Measurements from ENCODE around the gene CCDC192.

The CCDC192 gene

DNA sequence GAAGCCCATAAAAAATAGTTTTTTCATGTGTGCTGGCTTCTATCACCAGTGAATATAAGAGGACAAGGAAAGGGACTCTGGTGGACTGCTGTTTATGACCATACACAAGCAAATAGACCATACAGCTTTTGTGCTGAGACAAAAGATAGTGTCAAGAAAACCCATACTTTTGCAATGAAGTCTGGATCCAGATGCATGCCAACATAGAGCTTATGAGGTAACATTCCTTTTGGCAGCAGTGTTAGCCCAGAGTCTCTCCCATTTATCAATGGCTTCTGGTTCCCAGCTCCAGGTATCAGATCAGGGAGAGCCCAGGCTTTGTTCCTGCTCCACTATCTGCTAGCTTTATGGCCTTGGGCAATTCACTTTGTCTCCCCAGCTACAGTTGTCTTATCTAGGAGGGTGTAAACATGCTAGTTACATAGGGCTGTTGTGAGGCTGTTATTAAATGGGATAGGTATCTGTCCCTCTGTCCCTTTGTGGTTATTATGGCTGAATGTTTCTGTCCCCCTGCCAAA, 55.6 kb downstream of the CCDC192 start:
- no peak overlapping the region for H4K8ac ChIP-seq (ENCODE audit: low read length)
- no peaks in the 10 kb centered on the region for H3K27me3 ChIP-seq (ENCODE audit: control insufficient read depth in 1 of 2, insufficient read depth in 1 of 2, low read length in 2 of 2)
- H3K4me1 ChIP-seq (ENCODE audit: control insufficient read depth, insufficient read depth, low read depth, low read length): peaks cover 2% of the 10 kb centered on the region
- H2BK120ac ChIP-seq (ENCODE audit: low read depth, low read length): no peak overlapping the region
- no peak overlapping the region for H2BK5ac ChIP-seq (ENCODE audit: low read depth, low read length, poor library complexity, severe bottlenecking)
- H3K23ac ChIP-seq (ENCODE audit: low read length in 2 of 2): no peak overlapping the region
- H2AK5ac ChIP-seq (ENCODE audit: low read length, severe bottlenecking): no peak overlapping the region
- no peak overlapping the region for H3K18ac ChIP-seq (ENCODE audit: low read depth in 1 of 2, low read length in 2 of 2)
- H3K79me1 ChIP-seq (replicated peaks; ENCODE audit: low read length, poor library complexity, severe bottlenecking): no peaks in the 10 kb centered on the region
- no peak overlapping the region for H3K4me3 ChIP-seq (ENCODE audit: insufficient read depth in 1 of 2, low read depth in 1 of 2, low read length in 2 of 2)
- H2AFZ ChIP-seq (ENCODE audit: low read depth, low read length): no peak overlapping the region
- H3K4me2 ChIP-seq (ENCODE audit: low read length, poor library complexity, severe bottlenecking): no peak overlapping the region
- no peak overlapping the region for H4K91ac ChIP-seq (ENCODE audit: low read length)
- no peaks in the 10 kb centered on the region for H3K9me3 ChIP-seq (ENCODE audit: control insufficient read depth, low read length)
- H3K14ac ChIP-seq (ENCODE audit: low read length in 2 of 2): no peak overlapping the region
- no peak overlapping the region for H3K9ac ChIP-seq (ENCODE audit: low read length)
- H3K36me3 ChIP-seq (ENCODE audit: control insufficient read depth in 1 of 2, insufficient read depth in 2 of 2, low read depth in 1 of 2, low read length in 2 of 2): no peaks in the 10 kb centered on the region
- no peak overlapping the region for H3K4ac ChIP-seq (ENCODE audit: low read depth in 1 of 2, low read length in 2 of 2)
- H2BK12ac ChIP-seq (ENCODE audit: low read length in 2 of 2): no peak overlapping the region
- H2BK15ac ChIP-seq (ENCODE audit: low read depth, poor library complexity, severe bottlenecking): no peak overlapping the region
- no peak overlapping the region for H3K27ac ChIP-seq (ENCODE audit: low read length, poor library complexity, severe bottlenecking)
- DNase-seq: no peak

DNA sequence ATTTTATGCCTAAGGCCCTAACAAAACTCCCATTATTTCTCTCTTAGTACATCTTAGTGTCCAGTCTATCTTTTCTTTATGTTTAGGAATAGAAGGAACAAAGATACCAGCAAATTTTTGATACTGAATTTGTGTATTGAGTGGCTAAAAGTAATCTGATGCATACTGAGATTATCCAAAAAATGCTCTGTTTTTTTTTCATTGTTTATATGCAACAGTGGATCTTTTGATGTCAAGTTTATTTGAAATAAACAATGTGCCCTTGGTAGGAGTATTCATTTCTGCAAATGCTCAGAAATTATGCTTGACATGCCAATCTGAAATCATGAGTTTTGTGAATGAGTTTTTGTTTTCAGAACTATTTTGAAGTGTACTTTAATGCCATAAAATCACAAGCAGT, 58.7 kb downstream of the CCDC192 start:
- Histone ChIP-seq H3K4me1 (ENCODE audit: control insufficient read depth, insufficient read depth, low read depth, low read length) (no peaks in the 10 kb centered on the region), H2AFZ (ENCODE audit: low read depth, low read length) (no peak overlapping the region)

DNA sequence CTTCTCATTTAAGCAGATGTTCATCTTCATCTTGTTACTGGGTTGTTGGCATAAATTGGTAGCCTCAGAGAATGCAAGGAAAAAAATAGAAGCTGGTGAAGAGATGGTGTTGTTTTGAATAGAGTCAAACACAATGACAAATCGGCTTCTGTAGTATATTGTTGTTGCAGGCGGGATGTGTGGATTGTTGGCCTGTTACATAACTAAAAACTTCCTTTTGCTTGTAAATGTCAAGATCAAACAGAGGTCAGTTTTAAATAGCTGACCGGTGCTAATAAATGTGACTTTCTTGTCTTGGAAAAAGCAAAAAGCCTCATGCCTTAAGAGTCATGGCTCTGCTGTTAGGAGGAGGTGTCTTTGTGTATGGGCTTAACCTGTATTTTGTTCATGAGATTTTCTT, 59.2 kb downstream of the CCDC192 start:
- no peak overlapping the region for H2BK5ac ChIP-seq (ENCODE audit: low read depth, low read length, poor library complexity, severe bottlenecking)
- DNase-seq: no peak
- H3K4me3 ChIP-seq (ENCODE audit: insufficient read depth in 1 of 2, low read depth in 1 of 2, low read length in 2 of 2): no peak overlapping the region
- no peak overlapping the region for H3K4ac ChIP-seq (ENCODE audit: low read depth in 1 of 2, low read length in 2 of 2)
- no peak overlapping the region for H3K23ac ChIP-seq (ENCODE audit: low read length in 2 of 2)
- no peak overlapping the region for H2BK120ac ChIP-seq (ENCODE audit: low read depth, low read length)
- no peaks in the 10 kb centered on the region for H3K9me3 ChIP-seq (ENCODE audit: control insufficient read depth, low read length)
- no peak overlapping the region for H3K9ac ChIP-seq (ENCODE audit: low read length)
- no peaks in the 10 kb centered on the region for H3K4me1 ChIP-seq (ENCODE audit: control insufficient read depth, insufficient read depth, low read depth, low read length)
- no peak overlapping the region for H3K4me2 ChIP-seq (ENCODE audit: low read length, poor library complexity, severe bottlenecking)
- H3K14ac ChIP-seq (ENCODE audit: low read length in 2 of 2): no peak overlapping the region
- no peak overlapping the region for H3K27ac ChIP-seq (ENCODE audit: low read length, poor library complexity, severe bottlenecking)
- 63% methylated on average over 3 of the region's 3 CpGs for whole genome bisulfite sequencing
- no peak overlapping the region for H4K91ac ChIP-seq (ENCODE audit: low read length)
- no peak overlapping the region for H2BK15ac ChIP-seq (ENCODE audit: low read depth, poor library complexity, severe bottlenecking)
- H4K8ac ChIP-seq (ENCODE audit: low read length): no peak overlapping the region
- no peak overlapping the region for H2AK5ac ChIP-seq (ENCODE audit: low read length, severe bottlenecking)
- H3K36me3 ChIP-seq (ENCODE audit: control insufficient read depth in 1 of 2, insufficient read depth in 2 of 2, low read depth in 1 of 2, low read length in 2 of 2): no peaks in the 10 kb centered on the region
- H3K18ac ChIP-seq (ENCODE audit: low read depth in 1 of 2, low read length in 2 of 2): no peak overlapping the region
- H3K27me3 ChIP-seq (ENCODE audit: control insufficient read depth in 1 of 2, insufficient read depth in 1 of 2, low read length in 2 of 2): no peaks in the 10 kb centered on the region
- no peaks in the 10 kb centered on the region for H3K79me1 ChIP-seq (replicated peaks; ENCODE audit: low read length, poor library complexity, severe bottlenecking)
- no peak overlapping the region for H2AFZ ChIP-seq (ENCODE audit: low read depth, low read length)
- H2BK12ac ChIP-seq (ENCODE audit: low read length in 2 of 2): no peak overlapping the region

More for the DNA sequence above, 58.7 kb downstream of the CCDC192 start:
- Histone ChIP-seq H2BK120ac (ENCODE audit: low read depth, low read length) (no peak overlapping the region), H2BK5ac (ENCODE audit: low read depth, low read length, poor library complexity, severe bottlenecking) (no peak overlapping the region), H4K91ac (ENCODE audit: low read length) (no peak overlapping the region), H3K36me3 (ENCODE audit: control insufficient read depth in 1 of 2, insufficient read depth in 2 of 2, low read depth in 1 of 2, low read length in 2 of 2) (no peaks in the 10 kb centered on the region), H3K4ac (ENCODE audit: low read depth in 1 of 2, low read length in 2 of 2) (no peak overlapping the region), H3K4me3 (ENCODE audit: insufficient read depth in 1 of 2, low read depth in 1 of 2, low read length in 2 of 2) (no peak overlapping the region), H3K23ac (ENCODE audit: low read length in 2 of 2) (no peak overlapping the region), H3K27ac (ENCODE audit: low read length, poor library complexity, severe bottlenecking) (no peak overlapping the region), H3K14ac (ENCODE audit: low read length in 2 of 2) (no peak overlapping the region), H3K9ac (ENCODE audit: low read length) (no peak overlapping the region), H3K79me1 (replicated peaks; ENCODE audit: low read length, poor library complexity, severe bottlenecking) (no peaks in the 10 kb centered on the region), H3K9me3 (ENCODE audit: control insufficient read depth, low read length) (no peaks in the 10 kb centered on the region), H3K27me3 (ENCODE audit: control insufficient read depth in 1 of 2, insufficient read depth in 1 of 2, low read length in 2 of 2) (no peaks in the 10 kb centered on the region), H3K4me2 (ENCODE audit: low read length, poor library complexity, severe bottlenecking) (no peak overlapping the region), H2AK5ac (ENCODE audit: low read length, severe bottlenecking) (no peak overlapping the region), H4K8ac (ENCODE audit: low read length) (no peak overlapping the region), H2BK12ac (ENCODE audit: low read length in 2 of 2) (no peak overlapping the region), H2BK15ac (ENCODE audit: low read depth, poor library complexity, severe bottlenecking) (no peak overlapping the region), H3K18ac (ENCODE audit: low read depth in 1 of 2, low read length in 2 of 2) (no peak overlapping the region)
- DNase-seq: no peak

DNA sequence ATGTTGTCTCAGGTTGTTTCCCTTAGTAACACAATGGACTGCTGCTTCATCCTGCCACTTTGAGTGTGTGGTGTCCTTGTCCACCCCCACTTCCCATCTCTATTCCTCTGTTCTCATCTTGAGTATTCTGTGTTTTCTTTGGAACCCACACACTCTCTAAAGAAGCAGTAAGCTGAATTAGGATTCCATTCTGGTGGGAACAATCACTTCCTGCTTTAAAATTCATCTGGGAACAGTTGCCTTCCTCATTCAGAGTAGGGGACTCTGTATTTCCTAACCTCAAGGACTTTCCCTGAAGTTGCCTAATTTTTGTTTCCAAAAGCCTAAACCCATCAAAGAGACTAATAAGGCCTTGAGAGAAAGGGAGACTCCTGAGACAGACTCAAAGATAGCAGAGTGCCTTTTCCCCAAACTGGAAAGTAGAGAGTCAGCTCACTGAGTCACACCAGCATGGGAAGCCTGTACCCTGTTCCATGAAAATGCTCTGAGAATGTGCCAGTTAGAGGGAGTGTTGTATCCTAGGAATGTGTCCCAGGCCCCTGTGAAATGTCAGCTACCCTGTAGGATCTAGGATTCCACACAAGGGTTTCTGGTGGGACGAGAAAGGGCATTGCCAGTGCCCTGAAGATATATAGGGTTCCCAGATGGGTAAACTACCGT, 63.6 kb downstream of the CCDC192 start:
- WGBS: 92% methylated on average over 2 of the region's 2 CpGs
- Histone ChIP-seq H4K8ac (ENCODE audit: low read length) (no peak overlapping the region), H3K4ac (ENCODE audit: low read depth in 1 of 2, low read length in 2 of 2) (no peak overlapping the region), H3K36me3 (ENCODE audit: control insufficient read depth in 1 of 2, insufficient read depth in 2 of 2, low read depth in 1 of 2, low read length in 2 of 2) (no peaks in the 10 kb centered on the region), H2BK120ac (ENCODE audit: low read depth, low read length) (no peak overlapping the region), H2BK5ac (ENCODE audit: low read depth, low read length, poor library complexity, severe bottlenecking) (no peak overlapping the region), H2BK15ac (ENCODE audit: low read depth, poor library complexity, severe bottlenecking) (peak overlapping the region; percentile 81), H3K27me3 (ENCODE audit: control insufficient read depth in 1 of 2, insufficient read depth in 1 of 2, low read length in 2 of 2) (no peaks in the 10 kb centered on the region), H3K4me2 (ENCODE audit: low read length, poor library complexity, severe bottlenecking) (no peak overlapping the region), H2AFZ (ENCODE audit: low read depth, low read length) (no peak overlapping the region), H4K91ac (ENCODE audit: low read length) (no peak overlapping the region), H2AK5ac (ENCODE audit: low read length, severe bottlenecking) (no peak overlapping the region), H3K23ac (ENCODE audit: low read length in 2 of 2) (no peak overlapping the region), H2BK12ac (ENCODE audit: low read length in 2 of 2) (no peak overlapping the region), H3K4me1 (ENCODE audit: control insufficient read depth, insufficient read depth, low read depth, low read length) (no peaks in the 10 kb centered on the region), H3K9ac (ENCODE audit: low read length) (no peak overlapping the region), H3K14ac (ENCODE audit: low read length in 2 of 2) (no peak overlapping the region), H3K27ac (ENCODE audit: low read length, poor library complexity, severe bottlenecking) (no peak overlapping the region), H3K9me3 (ENCODE audit: control insufficient read depth, low read length) (no peaks in the 10 kb centered on the region), H3K79me1 (replicated peaks; ENCODE audit: low read length, poor library complexity, severe bottlenecking) (no peaks in the 10 kb centered on the region), H3K18ac (ENCODE audit: low read depth in 1 of 2, low read length in 2 of 2) (no peak overlapping the region), H3K4me3 (ENCODE audit: insufficient read depth in 1 of 2, low read depth in 1 of 2, low read length in 2 of 2) (no peak overlapping the region)
- no peak for DNase-seq

Data from mesenchymal stem cell (in vitro differentiated cells and primary cell).